Ectodermal cell (in vitro differentiated cells): Measurements from ENCODE around the gene GPR50.

Experiments
- H3K27ac ChIP-seq: 2 replicates; pipeline ENCODE4 v1.7.0; 2013; ENCODE audit warnings: mild to moderate bottlenecking, low read depth, low read length; ENCODE audit not compliant: insufficient read depth, poor library complexity, severe bottlenecking
- H3K27me3 ChIP-seq: 2 replicates; pipeline ENCODE4 v1.7.0; 2013; ENCODE audit warnings: mild to moderate bottlenecking, low read length; ENCODE audit not compliant: insufficient read depth, control insufficient read depth, poor library complexity, severe bottlenecking
- H3K36me3 ChIP-seq: one replicate; pipeline ENCODE4 v1.7.0; 2013; ENCODE audit warnings: low read length; ENCODE audit not compliant: control insufficient read depth, insufficient read depth
- H3K4me1 ChIP-seq: one replicate; pipeline ENCODE4 v1.7.0; 2013; ENCODE audit warnings: low read length; ENCODE audit not compliant: control insufficient read depth, insufficient read depth
- H3K4me3 ChIP-seq: 2 replicates; pipeline ENCODE4 v1.7.0; 2013; ENCODE audit warnings: low read depth, low read length, control low read depth; ENCODE audit not compliant: insufficient read depth
- H3K9me3 ChIP-seq: 2 replicates; pipeline ENCODE4 v1.7.0; 2013; ENCODE audit warnings: mild to moderate bottlenecking, low read length, moderate library complexity; ENCODE audit not compliant: control insufficient read depth
- WGBS, 2 experiments: methylation state at CpG; one replicate each; pipeline ENCODE4 v1.1.7; 2013; ENCODE audit warnings: missing lambda C conversion rate in 2 of 2; 5-methylcytosine and 5-hydroxymethylcytosine counted together

GPR50 gene

DNA sequence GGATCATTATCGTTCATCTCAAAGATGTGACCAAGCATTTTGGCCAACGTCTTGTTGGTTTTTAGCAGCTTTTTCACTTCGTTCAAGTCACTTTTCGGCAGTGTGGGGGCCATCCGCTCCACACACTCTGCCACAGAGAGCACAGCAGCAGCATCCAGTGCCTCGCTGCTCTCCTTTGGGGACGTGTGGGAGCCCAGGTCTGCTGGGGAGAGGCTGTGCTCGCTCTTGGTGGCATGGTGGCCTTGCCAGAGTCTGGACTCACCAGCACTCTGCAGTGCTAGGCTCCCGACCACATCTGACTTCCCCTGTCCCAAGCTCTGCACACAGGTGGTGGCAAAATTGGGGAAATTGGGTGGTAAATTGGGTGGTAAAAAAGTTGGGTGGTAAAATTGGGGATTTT lies 50.6 kb downstream of the GPR50 start:
- Histone ChIP-seq H3K27ac (no peak overlapping the region), H3K36me3 (no peaks in the 10 kb centered on the region), H3K27me3 (peaks cover 9% of the 10 kb centered on the region), H3K4me3 (no peak overlapping the region), H3K4me1 (no peaks in the 10 kb centered on the region), H3K9me3 (no peaks in the 10 kb centered on the region)
- WGBS, 2 experiments = 87 to 97% methylated on average over 9 of the region's 9 CpGs

- Histone ChIP-seq H3K36me3 (no peaks in the 10 kb centered on the region), H3K4me3 (no peak overlapping the region), H3K9me3 (no peaks in the 10 kb centered on the region), H3K27ac (no peak overlapping the region), H3K27me3 (peaks cover 9% of the 10 kb centered on the region), H3K4me1 (no peaks in the 10 kb centered on the region)
- WGBS, 2 experiments = 36 to 51% methylated on average over 26 to 29 of the region's 30 CpGs
Observed at GRCh38 chrX:151227627-151228026, 51.2 kb downstream of the GPR50 start.

GRCh38 chrX:151228935-151229334 lies 52.6 kb downstream of the GPR50 start:
- H3K27me3 ChIP-seq = peaks cover 9% of the 10 kb centered on the region
- no peaks in the 10 kb centered on the region for H3K4me1 ChIP-seq
- H3K9me3 ChIP-seq = no peaks in the 10 kb centered on the region
- H3K27ac ChIP-seq = no peak overlapping the region
- WGBS, 2 experiments = 96 to 98% methylated on average over 3 to 4 of the region's 4 CpGs
- no peak overlapping the region for H3K4me3 ChIP-seq
- H3K36me3 ChIP-seq = no peaks in the 10 kb centered on the region
